ENCODE data around the gene RPS16.

Gene RPS16

DNA sequence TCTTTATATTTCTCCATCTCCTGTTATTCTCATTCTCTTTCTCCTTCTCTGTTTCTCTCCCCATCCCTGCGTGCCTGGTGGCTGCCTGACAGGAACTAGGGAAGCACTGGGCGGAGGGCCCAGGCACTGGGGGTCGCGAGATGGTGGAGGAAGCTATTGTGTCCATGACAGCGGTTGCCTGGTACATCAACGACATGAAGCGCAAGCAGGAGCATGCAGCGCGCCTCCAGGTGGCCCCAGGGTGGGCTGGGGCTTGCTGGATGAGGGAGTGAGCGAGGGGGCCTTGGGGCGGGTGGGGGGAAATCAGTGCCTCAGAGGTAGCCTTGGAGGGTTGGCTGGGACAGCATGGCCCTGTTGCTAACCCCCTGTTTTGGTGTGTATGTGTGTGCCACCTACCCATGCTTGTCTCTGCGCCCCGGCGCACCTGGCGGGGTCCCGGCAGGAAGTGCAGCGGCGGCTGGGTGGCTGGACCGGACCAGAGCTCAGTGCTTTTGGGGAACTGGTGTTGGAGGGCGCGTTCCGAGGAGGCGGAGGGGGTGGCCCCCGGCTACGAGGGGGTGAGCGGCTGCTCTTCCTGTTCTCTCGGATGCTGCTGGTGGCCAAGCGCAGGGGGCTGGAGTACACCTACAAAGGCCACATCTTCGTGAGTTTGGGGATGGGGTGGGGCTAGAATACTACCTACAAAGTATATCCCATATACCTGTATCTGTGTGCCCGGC, 18.1 kb downstream of the RPS16 start:
- no peak for DNase-seq

DNA sequence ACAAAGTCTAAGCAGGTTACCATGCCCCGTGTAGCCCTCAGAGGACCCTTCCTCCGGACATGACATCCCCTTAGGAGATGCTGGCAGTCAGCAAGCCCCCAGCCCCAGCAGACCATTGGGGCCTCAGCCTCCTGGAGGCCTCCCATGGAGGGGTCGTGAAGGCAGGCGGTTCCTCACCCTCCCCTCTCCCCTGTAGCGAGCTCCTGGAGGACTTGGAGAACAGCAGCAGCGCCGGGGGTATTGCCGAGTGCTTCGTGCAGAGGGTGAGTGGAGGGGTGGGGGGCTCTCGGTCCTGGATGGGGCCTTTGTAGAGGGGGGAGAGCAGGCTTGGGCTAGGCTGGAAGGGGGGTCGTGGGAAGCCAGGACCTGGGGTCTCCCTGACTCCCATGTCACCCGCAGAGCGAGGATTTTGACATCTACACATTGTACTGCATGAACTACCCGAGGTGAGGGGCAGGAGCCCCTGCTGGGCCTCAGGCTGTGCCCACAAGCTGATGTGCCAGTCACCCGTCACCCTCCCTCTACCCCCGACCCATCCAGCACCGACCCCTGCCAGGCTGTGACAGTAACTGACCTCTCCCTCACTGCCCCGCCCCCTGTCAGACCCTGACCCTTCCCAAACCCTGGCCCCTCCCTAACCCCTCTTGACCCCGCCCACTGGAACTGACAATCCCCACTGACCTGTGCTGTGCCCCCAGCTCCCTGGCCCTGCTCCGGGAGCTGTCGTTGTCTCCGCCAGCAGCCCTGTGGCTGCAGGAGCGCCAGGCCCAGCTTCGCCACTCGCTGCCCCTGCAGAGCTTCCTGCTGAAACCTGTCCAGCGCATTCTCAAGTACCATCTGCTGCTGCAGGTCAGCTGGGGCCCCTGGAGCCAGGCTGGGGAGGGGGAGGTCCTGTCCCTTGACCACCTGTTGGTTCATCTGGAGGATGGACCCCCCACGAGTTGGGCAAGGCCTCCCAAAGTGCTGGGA, 19.3 kb downstream of the RPS16 start:
- no peak for DNase-seq

DNA sequence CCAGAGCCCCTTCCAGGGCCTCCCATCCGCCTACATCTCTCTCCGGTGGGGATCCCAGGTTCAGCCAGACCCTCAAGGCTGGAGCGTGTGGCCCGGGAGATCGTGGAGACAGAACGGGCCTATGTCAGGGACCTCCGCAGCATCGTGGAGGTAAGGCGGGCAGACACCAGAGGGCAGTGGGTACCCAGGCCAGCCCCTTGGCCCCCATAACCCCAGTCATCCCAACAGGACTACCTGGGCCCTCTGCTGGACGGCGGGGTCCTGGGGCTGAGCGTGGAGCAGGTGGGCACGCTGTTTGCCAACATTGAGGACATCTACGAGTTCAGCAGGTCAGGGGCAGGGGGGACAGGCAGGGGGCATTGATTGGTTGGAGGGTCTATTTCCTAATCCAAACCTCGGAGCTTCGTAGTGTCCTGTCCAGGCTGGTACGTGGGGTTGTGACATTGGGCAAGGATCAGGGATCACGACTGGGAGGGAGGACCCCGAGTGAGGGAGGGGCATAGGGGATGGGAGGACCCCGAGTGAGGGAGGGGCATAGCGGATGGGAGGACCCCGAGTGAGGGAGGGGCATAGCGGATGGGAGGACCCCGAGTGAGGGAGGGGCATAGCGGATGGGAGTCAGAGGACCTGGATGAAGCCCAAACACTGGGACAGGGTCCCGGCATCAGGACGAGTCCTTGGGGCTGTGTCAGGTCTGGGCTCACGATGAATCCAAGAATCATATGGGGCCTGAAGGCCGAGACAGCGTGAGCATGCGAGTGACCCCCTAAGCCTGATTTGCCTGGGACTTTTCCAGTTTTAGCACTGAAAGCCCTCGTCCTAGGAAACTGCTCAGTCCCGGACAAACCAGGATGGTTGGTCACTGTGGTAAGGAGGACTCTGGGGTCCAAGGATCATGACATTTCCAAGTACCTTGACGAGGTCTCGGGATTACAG, 20.4 kb downstream of the RPS16 start:
- DNase-seq, result no peak

DNA sequence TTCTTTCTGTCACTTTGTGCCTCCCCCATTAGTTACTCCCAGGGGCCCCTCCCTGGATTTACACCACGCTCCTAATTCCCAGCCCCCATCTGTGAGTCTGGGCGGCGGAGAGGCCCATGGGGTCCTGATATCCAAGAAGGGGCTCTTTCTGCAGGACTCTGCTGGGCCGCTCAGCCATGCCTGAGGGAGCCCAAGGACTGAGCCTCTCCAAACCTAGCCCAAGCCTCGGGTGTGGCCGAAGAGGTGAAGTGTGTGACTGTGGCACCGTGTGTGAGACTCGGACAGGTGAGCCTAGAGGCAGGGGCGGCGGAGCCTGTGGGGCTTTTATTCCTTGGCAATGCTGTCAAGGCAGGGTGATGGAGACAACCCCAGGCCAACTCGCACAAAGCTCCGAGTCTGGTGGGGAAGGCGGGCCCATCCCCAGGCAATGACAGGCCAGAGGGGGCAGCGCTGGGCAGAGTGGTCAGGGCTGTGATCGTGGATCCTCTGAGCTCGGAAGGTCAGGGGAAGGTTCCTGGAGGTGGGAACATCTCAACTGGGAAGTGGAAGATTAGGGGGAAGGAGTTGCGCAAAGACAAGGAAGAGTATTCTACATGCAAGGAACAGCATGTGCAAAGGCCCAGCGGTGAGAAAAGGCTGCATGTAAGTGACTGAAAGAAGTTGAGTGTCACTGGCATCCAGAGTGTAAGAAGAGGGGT, 21.7 kb downstream of the RPS16 start:
- DNase-seq, result no peak

DNA sequence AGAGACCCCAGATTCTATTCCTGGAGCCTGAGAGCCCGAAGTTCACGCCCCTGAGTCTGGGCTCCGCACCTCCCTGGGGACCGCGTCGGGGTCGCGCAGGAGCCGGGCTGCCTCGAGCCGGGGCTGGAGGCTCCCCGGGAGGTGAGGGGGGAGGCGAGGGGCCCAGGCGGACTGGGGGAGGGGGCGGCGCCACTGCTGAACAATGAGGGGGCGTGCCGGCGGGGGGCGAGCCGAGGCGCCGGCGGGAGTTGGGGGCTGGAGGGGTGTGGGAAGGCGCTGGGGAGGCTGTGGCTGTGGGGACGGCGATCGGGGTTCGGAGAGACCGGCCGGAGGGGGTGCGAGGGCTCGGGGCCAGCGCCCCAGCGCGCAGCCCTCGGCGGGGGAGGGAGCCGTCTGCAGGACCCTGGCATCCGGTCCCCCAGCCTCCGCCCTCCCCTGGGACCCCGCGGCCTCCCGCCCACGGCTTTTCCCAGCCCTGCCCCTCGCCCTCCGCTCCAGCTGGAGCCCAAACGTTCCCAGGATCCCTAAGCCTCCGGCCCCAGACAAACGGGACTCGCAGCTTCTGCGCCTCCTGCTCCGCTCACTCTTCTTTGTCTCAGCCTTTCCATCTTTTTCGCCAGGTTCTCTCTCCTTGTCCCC, 22.4 kb downstream of the RPS16 start:
- no peak for DNase-seq

DNA sequence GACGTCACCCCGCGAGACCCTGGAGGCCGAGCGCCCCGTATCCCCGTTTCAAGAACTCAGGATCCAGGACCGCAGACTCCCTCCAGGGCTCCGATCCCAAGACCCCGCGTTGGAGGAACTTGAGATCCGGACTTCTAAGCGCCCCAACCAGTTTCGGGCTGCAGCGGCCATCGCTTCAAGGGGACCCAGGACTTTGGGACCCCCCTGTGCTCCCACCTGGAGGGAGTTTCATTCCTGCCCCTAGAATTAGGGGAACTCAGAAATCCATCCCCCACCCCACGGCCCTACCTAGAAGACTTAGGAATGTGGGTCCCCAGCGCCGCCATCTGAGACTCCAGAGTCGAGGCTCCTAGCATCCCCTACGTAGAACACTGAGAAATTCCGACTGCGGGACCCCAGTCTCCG, 22.9 kb downstream of the RPS16 start:
- DNase-seq, result no peak

DNA sequence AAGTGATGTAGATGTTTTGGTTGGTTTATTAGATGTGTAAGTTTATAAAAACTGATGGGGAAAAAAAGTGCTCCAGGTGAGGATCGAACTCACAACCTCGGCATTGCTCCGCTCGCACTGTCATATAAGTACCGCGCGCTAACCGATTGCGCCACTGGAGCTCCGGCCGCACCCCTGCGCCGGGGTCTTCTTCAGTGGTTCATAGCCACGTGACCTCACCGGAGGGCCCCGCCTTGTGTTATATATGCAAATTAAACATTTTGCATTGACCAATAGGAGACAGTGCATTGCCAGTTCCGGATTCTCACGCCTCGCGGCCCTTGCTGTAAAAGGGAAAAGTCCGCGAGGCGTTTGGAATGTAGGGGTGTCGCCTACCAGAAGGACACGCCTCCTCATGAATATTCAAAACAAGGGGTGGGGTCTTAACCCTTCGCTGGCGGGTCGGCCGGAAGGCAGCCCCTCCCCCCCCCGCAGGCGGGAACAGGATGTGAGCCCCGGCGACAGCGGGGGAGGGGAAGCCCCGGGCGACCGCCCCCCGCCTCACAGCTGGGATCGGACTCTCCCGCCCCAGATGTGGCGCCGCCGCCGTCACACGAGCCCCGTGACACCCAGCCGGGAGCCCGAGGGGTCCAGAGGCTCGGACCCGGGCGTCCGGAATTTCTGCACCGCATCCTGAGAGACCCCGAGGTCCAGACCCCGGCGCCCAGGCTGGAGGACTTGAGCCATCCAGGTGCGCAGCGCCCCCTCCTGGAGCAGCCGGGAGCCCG, 23.5 kb downstream of the RPS16 start, which contains the start of gene PLEKHG2:
Gene PLEKHG2, plus strand, starts transcription at position 570 of the 767 bp plus-strand sequence. CDS start 1,418 bp downstream, outside the sequence.
- peak; percentile 99 for DNase-seq

DNA sequence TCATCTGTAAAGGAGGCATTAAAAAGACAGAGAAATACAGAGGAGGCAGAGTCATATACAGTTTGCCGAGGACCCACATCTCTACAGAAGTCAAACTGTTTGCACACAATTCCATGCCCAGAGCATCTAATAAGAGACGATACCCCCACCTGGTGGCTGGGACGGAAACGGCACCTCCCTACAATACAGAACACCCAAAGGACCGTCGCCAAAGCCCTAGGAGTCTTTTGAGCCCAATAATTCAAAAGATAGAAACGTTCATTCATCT, 24.0 kb downstream of the RPS16 start:
- peak; percentile 98 for DNase-seq

DNA sequence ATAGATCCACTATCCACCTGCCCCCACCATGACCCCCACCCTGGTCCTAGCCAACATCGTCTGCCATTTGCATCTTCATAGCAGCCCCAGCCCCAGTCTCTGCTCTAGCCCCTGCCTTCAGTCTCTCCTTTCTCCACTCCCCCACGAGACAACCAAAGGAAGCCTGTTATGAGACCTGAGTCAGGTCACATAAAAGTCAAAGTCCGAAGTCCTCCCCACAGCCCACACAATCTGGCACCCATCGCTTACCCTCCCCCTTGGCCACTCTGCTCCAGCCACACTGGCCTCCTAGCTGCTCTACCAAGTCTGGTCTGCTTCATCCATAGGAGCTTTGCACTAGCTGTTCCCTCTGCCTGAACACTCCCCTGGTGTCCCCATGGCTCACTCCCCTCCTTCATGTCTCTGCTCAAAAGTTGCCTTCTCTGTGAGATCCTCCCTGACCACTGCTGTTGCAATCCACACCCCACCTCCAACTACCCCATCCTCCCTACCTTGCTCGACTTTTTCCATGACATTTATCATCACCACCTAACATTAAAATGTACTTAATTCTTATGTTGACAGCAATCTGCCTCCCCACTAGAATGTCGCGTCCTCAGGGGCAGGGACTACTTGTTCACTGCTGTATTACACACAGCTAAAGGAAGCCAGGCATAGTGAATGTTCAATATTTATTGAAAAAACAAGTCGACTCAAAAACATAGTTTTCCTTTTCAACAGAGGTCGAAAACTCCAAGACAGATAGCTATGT, 24.5 kb downstream of the RPS16 start:
- no peak for DNase-seq

DNA sequence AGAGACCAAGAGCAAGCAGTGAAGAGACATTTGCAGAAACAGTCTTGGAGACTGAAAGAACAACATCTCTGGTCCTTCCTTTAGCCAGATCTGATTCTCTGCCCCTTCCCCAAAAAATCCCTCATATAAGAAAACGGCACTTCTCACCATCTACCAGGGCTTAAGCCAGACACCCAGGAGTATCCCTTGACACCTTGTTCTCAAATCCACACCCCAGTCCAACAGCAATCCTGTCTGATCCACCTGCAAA, 25.0 kb downstream of the RPS16 start:
- DNase-seq, result no peak

DNA sequence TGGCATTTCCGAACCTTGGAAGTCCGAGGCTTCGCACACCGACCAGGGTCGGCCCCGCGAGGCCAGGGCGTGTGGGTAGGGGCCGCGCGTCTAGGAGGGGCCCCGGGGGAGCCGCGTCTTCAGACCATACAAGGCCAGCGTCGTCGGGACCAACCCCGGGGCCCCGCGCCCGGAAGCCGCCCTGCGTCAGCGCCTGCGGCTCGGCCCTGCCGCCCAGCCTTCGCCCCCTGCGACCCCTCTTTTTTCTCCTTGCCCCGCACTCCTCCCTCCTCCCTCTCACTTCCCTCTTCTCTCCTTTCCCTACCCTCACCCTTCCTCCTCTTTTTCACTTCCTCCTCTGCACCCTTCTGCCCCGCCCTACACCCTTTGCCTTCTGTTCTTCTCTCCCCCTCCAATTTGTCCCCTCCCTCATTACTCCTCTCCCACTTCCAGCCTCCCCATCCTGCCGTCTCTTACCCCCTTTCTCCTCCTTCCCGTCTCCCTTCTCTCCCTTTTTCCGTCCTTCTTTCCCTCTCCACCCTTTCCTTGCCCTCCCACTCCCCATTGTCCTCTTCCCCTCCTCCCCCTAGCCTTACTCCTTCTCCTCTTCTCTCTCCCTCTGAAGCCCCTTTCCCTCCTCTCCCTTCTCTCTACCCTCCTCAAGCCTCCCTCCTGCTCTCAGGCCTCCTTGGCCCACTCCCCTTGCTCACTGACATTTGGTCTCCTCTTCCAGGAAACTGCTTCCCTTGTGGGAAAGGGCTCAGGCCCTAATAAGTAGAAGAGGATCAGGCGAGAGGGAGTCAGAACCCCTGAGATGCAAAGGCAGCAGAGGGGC, 25.5 kb downstream of the RPS16 start:
- DNase-seq, result no peak

DNA sequence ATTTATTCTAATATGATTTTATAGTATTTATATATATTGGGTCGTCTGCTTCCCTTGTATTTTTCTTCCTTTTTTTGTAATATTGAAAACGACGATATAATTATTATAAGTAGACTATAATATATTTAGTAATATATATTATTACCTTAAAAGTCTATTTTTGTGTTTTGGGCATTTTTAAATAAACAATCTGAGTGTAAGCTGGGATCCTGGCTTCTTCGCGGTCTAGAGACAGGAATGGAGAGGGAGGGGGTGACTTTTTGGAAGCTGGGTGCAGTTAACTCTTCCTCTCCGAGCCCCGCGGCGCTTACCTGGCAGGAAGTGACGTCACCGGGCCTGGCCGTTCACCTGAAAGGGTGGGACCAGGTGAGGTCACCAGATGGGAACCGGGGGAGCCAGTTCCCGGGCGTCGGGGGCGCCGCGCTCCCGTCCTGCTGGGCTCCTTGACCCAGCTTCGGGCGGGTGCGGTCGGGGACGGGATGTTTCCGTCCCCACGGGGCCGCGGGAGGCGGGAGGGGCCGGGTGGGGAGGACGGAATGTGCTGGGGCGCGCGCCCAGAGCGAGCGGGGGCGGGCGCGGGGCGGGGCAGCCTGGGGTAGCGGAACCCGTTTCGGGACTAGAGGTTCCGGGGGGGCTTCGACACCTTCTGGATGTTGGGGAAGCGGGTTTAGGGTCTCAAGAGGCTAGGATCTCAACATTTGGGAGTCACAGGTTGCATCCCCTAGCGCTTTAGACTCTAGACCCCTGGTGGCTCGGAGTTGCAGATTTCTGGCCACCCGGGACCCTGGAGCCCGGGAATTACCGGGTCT, 26.3 kb downstream of the RPS16 start:
- peak; percentile 59 for DNase-seq

DNA sequence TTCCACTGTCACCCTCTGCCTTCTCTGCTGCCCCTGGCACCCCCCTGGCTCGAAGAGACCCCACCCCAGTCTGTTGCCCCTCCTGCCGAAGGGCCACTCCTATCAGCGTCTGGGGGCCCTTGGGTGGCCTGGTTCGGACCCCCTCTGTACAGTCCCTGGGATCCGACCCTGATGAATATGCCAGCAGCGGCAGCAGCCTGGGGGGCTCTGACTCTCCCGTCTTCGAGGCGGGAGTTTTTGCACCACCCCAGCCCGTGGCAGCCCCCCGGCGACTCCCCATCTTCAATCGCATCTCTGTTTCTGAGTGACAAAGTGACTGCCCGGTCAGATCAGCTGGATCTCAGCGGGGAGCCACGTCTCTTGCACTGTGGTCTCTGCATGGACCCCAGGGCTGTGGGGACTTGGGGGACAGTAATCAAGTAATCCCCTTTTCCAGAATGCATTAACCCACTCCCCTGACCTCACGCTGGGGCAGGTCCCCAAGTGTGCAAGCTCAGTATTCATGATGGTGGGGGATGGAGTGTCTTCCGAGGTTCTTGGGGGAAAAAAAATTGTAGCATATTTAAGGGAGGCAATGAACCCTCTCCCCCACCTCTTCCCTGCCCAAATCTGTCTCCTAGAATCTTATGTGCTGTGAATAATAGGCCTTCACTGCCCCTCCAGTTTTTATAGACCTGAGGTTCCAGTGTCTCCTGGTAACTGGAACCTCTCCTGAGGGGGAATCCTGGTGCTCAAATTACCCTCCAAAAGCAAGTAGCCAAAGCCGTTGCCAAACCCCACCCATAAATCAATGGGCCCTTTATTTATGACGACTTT, 27.1 kb downstream of the RPS16 start:
- no peak for DNase-seq

DNA sequence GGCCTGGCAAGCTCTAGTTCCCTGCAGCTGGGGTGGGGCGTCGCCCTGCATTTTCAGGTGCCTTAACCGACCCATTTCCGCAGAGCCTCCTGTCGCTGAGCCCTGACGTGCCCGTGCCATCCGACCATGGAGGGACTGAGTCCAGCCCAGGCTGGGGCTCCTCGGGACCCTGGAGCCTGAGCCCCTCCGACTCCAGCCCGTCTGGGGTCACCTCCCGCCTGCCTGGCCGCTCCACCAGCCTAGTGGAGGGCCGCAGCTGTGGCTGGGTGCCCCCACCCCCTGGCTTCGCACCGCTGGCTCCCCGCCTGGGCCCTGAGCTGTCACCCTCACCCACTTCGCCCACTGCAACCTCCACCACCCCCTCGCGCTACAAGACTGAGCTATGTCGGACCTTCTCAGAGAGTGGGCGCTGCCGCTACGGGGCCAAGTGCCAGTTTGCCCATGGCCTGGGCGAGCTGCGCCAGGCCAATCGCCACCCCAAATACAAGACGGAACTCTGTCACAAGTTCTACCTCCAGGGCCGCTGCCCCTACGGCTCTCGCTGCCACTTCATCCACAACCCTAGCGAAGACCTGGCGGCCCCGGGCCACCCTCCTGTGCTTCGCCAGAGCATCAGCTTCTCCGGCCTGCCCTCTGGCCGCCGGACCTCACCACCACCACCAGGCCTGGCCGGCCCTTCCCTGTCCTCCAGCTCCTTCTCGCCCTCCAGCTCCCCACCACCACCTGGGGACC, 27.9 kb downstream of the RPS16 start:
- no peak for DNase-seq

DNA sequence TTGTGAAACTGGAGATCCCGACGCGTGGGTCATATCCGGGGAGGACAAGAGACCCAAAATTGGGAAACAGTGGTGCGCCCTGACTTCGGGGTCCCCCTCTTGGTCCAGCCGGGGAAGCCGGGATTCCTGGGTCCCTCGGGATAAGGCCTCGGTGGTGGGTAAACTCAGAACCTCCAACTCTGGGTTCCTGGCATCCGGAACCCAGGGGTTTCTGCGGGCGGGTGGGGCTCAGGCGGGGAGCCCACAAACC, 28.4 kb downstream of the RPS16 start:
- DNase-seq, result no peak

DNA sequence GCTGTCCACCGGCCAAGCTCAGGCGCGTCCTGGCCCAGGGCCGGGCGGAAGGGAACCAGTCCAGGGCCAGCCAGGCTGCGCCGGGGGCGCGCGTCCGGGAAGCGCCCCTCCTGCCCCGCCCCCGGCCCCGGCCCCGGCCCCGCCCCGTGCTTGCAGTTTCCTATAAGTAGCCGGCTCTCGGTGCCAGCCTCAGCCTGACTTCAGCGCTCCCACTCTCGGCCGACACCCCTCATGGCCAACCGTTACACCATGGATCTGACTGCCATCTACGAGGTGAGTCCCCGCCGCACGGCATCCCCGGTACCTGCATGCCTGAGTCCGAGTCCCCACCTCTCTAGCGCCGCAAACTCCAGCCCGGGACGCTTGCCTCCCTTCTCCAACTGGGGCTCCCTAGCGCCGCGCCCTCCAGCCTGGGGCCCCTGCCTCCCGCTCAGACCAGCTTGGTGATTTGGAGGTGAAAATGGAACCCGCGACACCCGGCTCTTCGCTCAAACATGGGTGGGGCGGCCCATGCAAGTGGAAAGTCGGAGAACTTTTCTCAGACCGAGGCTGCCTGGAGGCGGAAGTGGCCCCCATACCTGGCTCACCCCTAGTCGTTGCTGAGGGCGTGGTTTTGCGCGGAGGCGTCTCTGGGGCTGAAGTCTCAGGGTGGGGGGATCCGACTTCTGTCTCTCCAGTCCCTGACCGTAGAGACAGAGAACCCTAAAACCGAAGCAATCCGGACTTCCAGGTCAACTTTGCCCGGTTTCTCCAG, 28.9 kb downstream of the RPS16 start, which contains the start of gene ZFP36:
Gene ZFP36, plus strand, starts transcription at position 192 of the 754 bp plus-strand sequence. Its CDS starts 58 bp downstream, at position 250.
- peak; percentile 67 for DNase-seq

Measured in SHP77 treated with DMSO at 0.1 percent for 48 hours (cell line).